Retinal pigment epithelial cell (primary cell): ENCODE data around the gene NDOR1.

Source experiments
- DNase-seq: peaks from one replicate; pipeline ENCODE4 v3.0.0-alpha.2; 2010; ENCODE audit warnings: low read depth
- H3K4me3 ChIP-seq: 2 replicates; pipeline ENCODE4 v1.5.1; 2011; ENCODE audit warnings: mild to moderate bottlenecking, low read length, control low read depth, moderate library complexity
- CTCF ChIP-seq: conservative IDR thresholded peaks from 2 replicates; pipeline ENCODE4 v1.5.1; 2011; ENCODE audit warnings: low read depth, low read length, control low read depth, inconsistent platforms

Gene NDOR1

GRCh38 chr9:137220317-137221094 is 15.0 kb downstream of the NDOR1 start:
- DNase-seq, result no peak
- H3K4me3 ChIP-seq, result no peak overlapping the region
- TF ChIP-seq CTCF, result no peak

DNA sequence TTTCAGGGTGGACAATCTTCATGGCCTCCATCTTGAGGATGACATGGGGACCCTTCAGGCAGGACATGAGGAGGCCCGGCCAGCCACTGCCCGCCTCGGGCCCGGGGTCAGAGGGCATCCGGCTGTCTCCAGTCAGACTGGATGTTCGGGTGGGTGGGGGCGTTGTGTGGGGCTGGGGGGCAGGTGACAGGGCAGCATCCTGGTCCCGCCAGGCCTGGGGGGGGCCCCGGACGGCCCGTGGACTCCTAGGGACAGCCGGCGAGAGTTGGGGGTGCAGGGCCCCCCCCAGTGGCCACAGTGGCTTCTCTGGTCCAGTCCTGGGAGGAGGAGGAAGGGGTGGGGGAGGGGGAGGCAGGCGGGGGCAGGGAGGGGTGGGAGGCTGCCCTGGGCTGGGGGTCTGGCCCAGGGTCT is 15.6 kb downstream of the NDOR1 start:
- H3K4me3 ChIP-seq, result no peak overlapping the region
- no peak for DNase-seq
- no peak for TF ChIP-seq CTCF

DNA sequence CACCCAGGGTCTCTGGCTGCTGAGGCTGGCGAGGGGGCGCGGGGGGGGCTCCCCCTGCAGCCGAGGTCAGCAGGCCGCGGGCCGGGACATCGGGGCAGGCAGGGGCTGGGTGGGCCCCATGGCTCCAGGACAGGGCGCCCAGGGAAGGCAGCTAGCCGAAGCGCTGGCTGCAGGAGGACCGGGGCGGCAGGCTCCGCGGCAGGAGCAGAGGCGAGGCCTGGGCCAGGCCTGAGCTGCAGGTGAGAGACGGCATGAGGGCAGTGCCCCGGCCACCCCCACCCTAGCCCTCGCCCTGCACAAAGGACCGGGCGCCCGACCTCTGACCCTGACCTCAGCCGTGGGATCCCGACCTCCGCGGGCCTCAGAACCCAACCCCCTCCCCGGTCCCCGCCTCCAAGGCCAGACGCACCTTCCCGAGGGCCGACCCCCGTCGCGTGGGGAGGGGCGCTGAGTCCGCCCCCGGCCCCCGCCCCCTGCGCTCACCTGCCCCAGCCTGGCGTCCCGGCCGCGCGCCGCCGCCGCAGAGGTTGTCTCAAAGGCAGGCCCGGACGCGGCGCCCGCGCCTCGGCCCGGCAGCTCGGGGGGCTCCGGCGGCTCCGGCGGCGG is 16.1 kb downstream of the NDOR1 start:
- DNase-seq, result no peak

DNA sequence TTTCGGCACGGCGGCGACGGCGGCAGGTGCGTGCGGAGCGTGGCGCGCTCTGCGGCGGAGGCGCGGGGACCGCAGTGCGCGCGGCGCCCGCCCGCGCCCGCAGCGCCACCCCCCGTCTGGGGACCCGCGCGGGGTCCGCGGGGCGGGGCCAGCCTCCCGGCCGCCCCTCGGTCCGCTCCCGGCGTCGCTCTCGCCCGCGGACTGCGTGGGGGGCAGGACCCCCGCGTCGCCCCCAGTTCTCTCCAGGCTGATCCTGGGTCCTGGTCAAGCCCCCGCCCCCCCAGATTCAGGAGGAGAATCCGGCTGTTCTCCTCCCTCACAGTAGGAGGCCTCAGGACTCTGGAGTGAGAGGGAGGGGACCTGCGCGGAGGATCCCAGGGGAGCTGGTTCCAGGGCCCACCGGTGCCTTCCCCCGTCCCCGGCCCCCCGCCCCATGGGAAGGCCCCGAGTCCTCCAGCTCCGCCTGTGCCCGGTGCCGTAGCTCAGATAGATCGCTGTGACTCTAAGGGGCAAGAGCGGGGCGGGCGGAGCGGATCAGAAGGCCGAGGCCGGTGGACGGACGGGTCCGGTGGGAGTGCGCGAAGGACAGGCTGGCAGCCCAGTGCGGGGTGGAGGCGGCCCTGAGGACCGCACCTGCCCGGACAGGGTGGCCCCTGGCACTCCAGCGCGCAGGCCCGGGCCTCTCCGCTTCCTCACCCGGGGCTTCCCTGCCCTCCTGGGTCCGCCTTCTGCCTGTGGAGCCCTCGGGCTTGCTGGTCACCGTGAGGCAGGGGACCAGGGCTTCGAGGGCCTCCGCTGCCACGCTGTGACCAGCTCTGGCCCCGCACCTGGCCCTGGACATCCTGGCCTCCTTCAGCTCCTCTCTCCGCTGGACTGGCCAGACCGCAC is 16.9 kb downstream of the NDOR1 start, which contains the start of gene RNF208:
Gene RNF208 (minus strand): TSS at position 51 of the 888 bp plus-strand sequence. CDS start 1,028 bp downstream, outside the sequence.
- peak within 1 kb of the TSS; percentile 77 for H3K4me3 ChIP-seq

More for the DNA sequence above, 16.1 kb downstream of the NDOR1 start:
- peak overlapping the region; percentile 49 for H3K4me3 ChIP-seq
- TF ChIP-seq CTCF, result no peak

GRCh38 chr9:137223078-137223970 is 17.8 kb downstream of the NDOR1 start:
- H3K4me3 ChIP-seq, result peak overlapping the region; percentile 77
- TF ChIP-seq CTCF, result no peak
- peak; percentile 90 for DNase-seq

More for the DNA sequence above, 16.9 kb downstream of the NDOR1 start, which contains the start of gene RNF208:
- TF ChIP-seq CTCF, result no peak
- no peak for DNase-seq
